Activated CD4-positive, alpha-beta memory T cell treated with anti-CD3 and anti-CD28 coated beads for 36 hours (primary cell): ENCODE data around the gene SMARCD3. TPM values are rescaled to one million over a fixed set of nuclear protein-coding genes. Genes with fewer than 3 reads are reported as not detected.

Experiments used
- total RNA-seq, 2 experiments: library from RNA; stranded (reverse); gene quantifications; one replicate each; pipeline ENCODE4 v1.2.3, GENCODE V29; 2021

The SMARCD3 gene
- total RNA-seq, 2 experiments from 2014 or later: 4.4 to 5.5 TPM

Other genes starting within 250 kb of the SMARCD3 start
- 1 to 10 TPM; 3.5 to 4.6 TPM for gene ATG9B, start 224.2 kb downstream of the SMARCD3 start, total RNA-seq
- gene ABCB8, start 220.2 kb downstream of the SMARCD3 start, total RNA-seq: 10 to 100 TPM; 48.4 to 49.5 TPM
- 1 to 10 TPM; 5.3 to 7.6 TPM for gene ASIC3, start 200.2 kb downstream of the SMARCD3 start, total RNA-seq
- 10 to 100 TPM; 12.8 to 14.1 TPM for gene CDK5, start 190.8 kb downstream of the SMARCD3 start, total RNA-seq
- 10 to 100 TPM; 46.7 to 50.5 TPM for gene SLC4A2, start 189.1 kb downstream of the SMARCD3 start, total RNA-seq
- 10 to 100 TPM; 56.8 to 57.4 TPM for gene FASTK, start 167.9 kb downstream of the SMARCD3 start, total RNA-seq
- gene TMUB1, start 165.2 kb downstream of the SMARCD3 start, total RNA-seq: 10 to 100 TPM; 53.8 to 60.9 TPM
- gene AGAP3, start 162.2 kb downstream of the SMARCD3 start, total RNA-seq: 10 to 100 TPM; 29.8 to 36.5 TPM
- gene GBX1, start 81.0 kb downstream of the SMARCD3 start, total RNA-seq: not detected
- not detected for gene ASB10, start 61.4 kb downstream of the SMARCD3 start, total RNA-seq
- not detected for gene H2BK1, start 38.2 kb downstream of the SMARCD3 start, total RNA-seq
- 10 to 100 TPM; 41.1 to 41.2 TPM for gene ABCF2, start 21.5 kb downstream of the SMARCD3 start, total RNA-seq
- 10 to 100 TPM; 33.6 to 34.2 TPM for gene CHPF2, start 16.2 kb downstream of the SMARCD3 start, total RNA-seq
- 10 to 100 TPM; 48.0 to 48.6 TPM for gene NUB1, start 93.1 kb upstream of the SMARCD3 start, total RNA-seq
- gene WDR86, start 161.3 kb upstream of the SMARCD3 start, total RNA-seq: under 1 TPM; 0.17 to 0.43 TPM
- under 1 TPM in 1 of 2 experiments, not detected in 1; 0.21 TPM for gene CRYGN, start 191.4 kb upstream of the SMARCD3 start, total RNA-seq